Measurements from ENCODE around the gene UPF2.
"Not testable (repeated sequence)": the region's sequence is repeated elsewhere in the genome, so short reads cannot be mapped to it uniquely, and the experiment has no call there.

The UPF2 gene

GRCh38 chr10:11975795-11976194, 66.8 kb downstream of the UPF2 start:
- no peak overlapping the region for H3K4me3 ChIP-seq (ENCODE audit: low read depth, low read length)
- DNase-seq (ENCODE audit: low read depth), result no peak
- TF ChIP-seq CTCF (IDR thresholded peaks at IDR 0.05; ENCODE audit: low read depth, low read length) (no peak), POLR2A (IDR thresholded peaks at IDR 0.05; ENCODE audit: extremely low read depth, insufficient read length) (no peak), MYC (IDR thresholded peaks at IDR 0.05; ENCODE audit: low read depth, low read length) (no peak)
- TF ChIP-seq, protein P1, sequence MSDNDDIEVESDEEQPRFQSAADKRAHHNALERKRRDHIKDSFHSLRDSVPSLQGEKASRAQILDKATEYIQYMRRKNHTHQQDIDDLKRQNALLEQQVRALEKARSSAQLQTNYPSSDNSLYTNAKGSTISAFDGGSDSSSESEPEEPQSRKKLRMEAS (IDR thresholded peaks at IDR 0.05; ENCODE audit: low read depth, low read length), result no peak

DNA sequence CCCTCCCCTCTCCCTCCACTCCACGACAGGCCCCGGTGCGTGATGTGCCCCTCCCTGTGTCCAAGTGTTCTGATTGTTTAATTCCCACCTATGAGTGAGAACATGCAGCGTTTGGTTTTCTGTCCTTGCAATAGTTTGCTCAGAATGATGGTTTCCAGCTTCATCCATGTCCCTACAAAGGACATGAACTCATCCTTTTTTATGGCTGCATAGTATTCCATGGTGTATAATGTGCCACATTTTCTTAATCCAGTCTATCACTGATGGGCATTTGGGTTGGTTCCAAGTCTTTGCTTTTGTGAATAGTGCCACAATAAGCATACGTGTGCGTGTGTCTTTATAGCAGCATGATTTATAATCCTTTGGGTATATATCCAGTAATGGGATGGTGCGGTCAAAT, 70.1 kb downstream of the UPF2 start:
- H3K4me3 ChIP-seq (ENCODE audit: low read depth, low read length); DNase-seq (ENCODE audit: low read depth): not testable (repeated sequence)

- no peak overlapping the region for H3K4me3 ChIP-seq (ENCODE audit: low read depth, low read length)
- DNase-seq (ENCODE audit: low read depth), result no peak
- no peak for TF ChIP-seq MYC (IDR thresholded peaks at IDR 0.05; ENCODE audit: low read depth, low read length)
- no peak for TF ChIP-seq POLR2A (IDR thresholded peaks at IDR 0.05; ENCODE audit: extremely low read depth, insufficient read length)
- TF ChIP-seq, protein P1 (IDR thresholded peaks at IDR 0.05; ENCODE audit: low read depth, low read length), result no peak
- no peak for TF ChIP-seq CTCF (IDR thresholded peaks at IDR 0.05; ENCODE audit: low read depth, low read length)
Measured at GRCh38 chr10:11962176-11962575, 80.4 kb downstream of the UPF2 start.

GRCh38 chr10:11961771-11962170, 80.8 kb downstream of the UPF2 start:
- no peak for TF ChIP-seq MYC (IDR thresholded peaks at IDR 0.05; ENCODE audit: low read depth, low read length)
- no peak for TF ChIP-seq CTCF (IDR thresholded peaks at IDR 0.05; ENCODE audit: low read depth, low read length)
- no peak for TF ChIP-seq POLR2A (IDR thresholded peaks at IDR 0.05; ENCODE audit: extremely low read depth, insufficient read length)
- TF ChIP-seq, protein P1 (IDR thresholded peaks at IDR 0.05; ENCODE audit: low read depth, low read length), result no peak
- DNase-seq (ENCODE audit: low read depth), result no peak
- H3K4me3 ChIP-seq (ENCODE audit: low read depth, low read length), result no peak overlapping the region

GRCh38 chr10:11959966-11960365, 82.6 kb downstream of the UPF2 start:
- TF ChIP-seq, protein P1 (IDR thresholded peaks at IDR 0.05; ENCODE audit: low read depth, low read length), result no peak
- TF ChIP-seq CTCF (IDR thresholded peaks at IDR 0.05; ENCODE audit: low read depth, low read length) (no peak), MYC (IDR thresholded peaks at IDR 0.05; ENCODE audit: low read depth, low read length) (no peak), POLR2A (IDR thresholded peaks at IDR 0.05; ENCODE audit: extremely low read depth, insufficient read length) (no peak)
- DNase-seq (ENCODE audit: low read depth), result no peak
- H3K4me3 ChIP-seq (ENCODE audit: low read depth, low read length), result no peak overlapping the region

DNA sequence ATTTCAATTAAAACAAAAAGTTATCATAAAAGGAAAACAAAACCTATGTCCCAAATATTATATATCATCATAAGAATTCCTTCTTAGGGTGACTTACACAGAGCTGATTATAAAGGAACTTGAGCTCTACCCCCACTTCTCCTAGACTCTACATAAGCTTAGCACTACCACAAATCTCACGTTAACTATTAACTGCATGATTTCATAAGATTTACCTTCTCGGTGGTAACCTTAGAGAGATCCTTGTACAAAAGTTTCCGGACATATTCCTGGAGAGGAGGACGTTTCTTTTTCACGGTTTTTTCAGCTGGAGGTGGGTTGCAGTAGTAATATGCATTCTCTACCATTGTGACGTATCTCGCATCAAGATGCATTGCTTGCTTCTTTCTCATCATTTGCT, 83.7 kb downstream of the UPF2 start:
- H3K4me3 ChIP-seq (ENCODE audit: low read depth, low read length), result no peak overlapping the region
- DNase-seq (ENCODE audit: low read depth), result no peak
- TF ChIP-seq POLR2A (IDR thresholded peaks at IDR 0.05; ENCODE audit: extremely low read depth, insufficient read length) (no peak), MYC (IDR thresholded peaks at IDR 0.05; ENCODE audit: low read depth, low read length) (no peak), CTCF (IDR thresholded peaks at IDR 0.05; ENCODE audit: low read depth, low read length) (no peak)
- TF ChIP-seq, protein P1 (IDR thresholded peaks at IDR 0.05; ENCODE audit: low read depth, low read length), result no peak

Measured in NB4 (cell line).